Natural killer cell treated with Interleukin-12 subunit alpha and Interleukin-12 subunit beta and Interleukin-15 and Interleukin-18, amount 100 ng/mL, for 72 hours (primary cell): ENCODE measurements around the gene MAML2. TPM values are rescaled to one million over a fixed set of nuclear protein-coding genes. Genes with fewer than 3 reads are reported as not detected.
A peak's percentile ranks its signal among the peaks of the same experiment; 100 is the strongest.

Source experiments
- ATAC-seq, 2 donors: fragments of 150-1000 bp; cut with Tn5 transposase in 1 of 2; sonication (Bioruptor Pico), chemical (Tn5 transposase) in 1 of 2; 2 replicates each; pipeline ENCODE4 v1.10.0; 2021
- DNase-seq: peaks from one replicate; pipeline ENCODE4 v3.0.0; 2022; ENCODE audit warnings: low spot score
- H3K27ac Mint-ChIP-seq, 2 donors: 1 replicate in 1 of 2; 2 replicates in 1 of 2; pipeline ENCODE4 v1.8.0; 2022; ENCODE audit warnings: mixed read lengths in 2 of 2, mild to moderate bottlenecking in 1 of 2, moderate library complexity in 1 of 2
- H3K27me3 Mint-ChIP-seq, 2 donors: 1 replicate in 1 of 2; 2 replicates in 1 of 2; pipeline ENCODE4 v1.8.0; 2022; ENCODE audit warnings: mixed read lengths in 2 of 2
- H3K36me3 Mint-ChIP-seq: one replicate; pipeline ENCODE4 v1.8.0; 2022; ENCODE audit warnings: mixed read lengths
- H3K4me1 Mint-ChIP-seq, 2 donors: 1 replicate in 1 of 2; 2 replicates in 1 of 2; pipeline ENCODE4 v1.8.0; 2022; ENCODE audit warnings: low read depth in 2 of 2, mixed read lengths in 2 of 2, mild to moderate bottlenecking in 1 of 2
- H3K4me3 Mint-ChIP-seq: one replicate; pipeline ENCODE4 v1.8.0; 2022; ENCODE audit warnings: mixed read lengths
- H3K9me3 Mint-ChIP-seq: 2 replicates; pipeline ENCODE4 v1.8.0; 2022; ENCODE audit warnings: mixed read lengths
- total RNA-seq, 2 donors: library from RNA; stranded (reverse); gene quantifications; one replicate each; pipeline ENCODE4 v1.2.3, GENCODE V29; 2022

MAML2 gene
- total RNA-seq, 2 donors from 2014 or later: 15.9 to 21.9 TPM

DNA sequence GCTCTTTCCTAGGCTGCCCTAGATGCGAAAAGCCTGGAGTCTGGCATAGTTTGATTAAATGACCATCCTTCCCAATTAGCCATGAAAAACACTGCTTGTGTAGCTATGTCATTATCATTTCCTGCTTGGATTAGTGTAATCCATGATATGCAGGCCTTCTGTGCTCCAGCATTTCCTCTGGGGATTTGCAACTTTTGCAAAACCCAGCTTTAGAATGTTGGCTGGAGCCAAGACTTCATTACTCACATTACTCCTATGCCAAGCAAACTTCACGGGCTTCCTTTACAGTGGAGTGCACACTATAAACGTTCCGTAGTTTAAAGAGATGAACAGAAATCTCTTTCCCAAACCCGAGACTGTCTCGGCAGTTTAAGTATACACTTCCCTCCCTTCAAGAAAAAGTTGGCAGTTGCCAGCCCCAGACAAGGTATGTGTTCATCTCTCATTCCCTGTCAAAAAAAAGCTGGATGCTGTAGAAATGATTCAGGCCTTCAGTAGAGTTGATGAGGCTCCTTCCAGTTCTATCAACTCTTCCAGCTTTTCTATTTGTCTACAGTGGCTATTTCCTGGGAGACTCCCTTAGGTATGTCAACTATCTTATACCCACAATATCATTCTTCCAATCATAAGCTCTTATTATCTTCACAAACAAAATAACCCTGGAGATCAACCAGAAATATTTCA, 180.0 kb downstream of the MAML2 start:
- no peak overlapping the region for H3K27ac Mint-ChIP-seq
- ATAC-seq (no peak), DNase-seq (no peak)
- H3K4me3 Mint-ChIP-seq: no peak overlapping the region
- peaks cover 24 to 29% of the 10 kb centered on the region in 2 donors for H3K4me1 Mint-ChIP-seq
- H3K9me3 Mint-ChIP-seq: no peaks in the 10 kb centered on the region
- H3K36me3 Mint-ChIP-seq: no peaks in the 10 kb centered on the region
- no peaks in the 10 kb centered on the region for H3K27me3 Mint-ChIP-seq

DNA sequence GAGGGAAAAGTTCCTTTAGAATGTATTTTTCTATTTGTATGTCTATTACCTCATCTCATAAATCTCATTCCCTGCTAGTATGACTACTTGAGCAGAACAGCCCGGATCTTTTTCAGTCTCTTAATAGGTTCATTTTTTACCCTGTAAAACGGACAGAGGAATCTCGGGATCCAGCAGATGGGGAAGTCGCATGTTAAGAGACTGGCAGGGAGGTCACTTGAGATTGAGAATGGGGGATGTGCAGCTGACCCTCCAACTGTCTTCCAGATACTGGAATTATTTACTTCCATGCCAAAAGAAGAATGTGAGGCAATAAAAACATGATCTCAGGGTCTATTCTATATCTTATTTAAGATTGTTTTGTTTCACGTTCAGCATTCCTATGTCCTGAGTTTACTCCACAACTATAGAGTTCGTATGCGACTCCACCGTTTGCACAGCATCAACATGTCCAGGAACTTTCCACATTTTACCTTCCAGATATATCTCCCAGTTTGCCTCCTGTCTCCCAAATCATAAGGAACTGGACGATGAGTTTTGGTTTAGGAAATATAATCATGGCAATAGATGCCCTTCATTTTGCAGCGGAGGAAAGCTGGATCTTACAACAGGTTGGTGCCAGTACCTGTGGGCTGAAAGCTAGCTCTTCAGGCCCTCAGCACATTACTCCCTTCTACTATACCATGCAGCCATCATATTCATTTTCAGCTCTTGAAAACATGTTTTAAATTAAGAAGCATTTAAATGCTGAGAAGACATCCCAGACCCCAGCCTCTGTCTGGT, 181.5 kb downstream of the MAML2 start:
- ATAC-seq (no peak), DNase-seq (no peak)
- peaks cover 26 to 32% of the 10 kb centered on the region in 2 donors for H3K4me1 Mint-ChIP-seq
- H3K9me3 Mint-ChIP-seq: no peaks in the 10 kb centered on the region
- peak overlapping the region in 1 of 2 donors; percentile 60 for H3K27ac Mint-ChIP-seq
- no peak overlapping the region for H3K4me3 Mint-ChIP-seq
- no peaks in the 10 kb centered on the region for H3K36me3 Mint-ChIP-seq
- no peaks in the 10 kb centered on the region for H3K27me3 Mint-ChIP-seq

DNA sequence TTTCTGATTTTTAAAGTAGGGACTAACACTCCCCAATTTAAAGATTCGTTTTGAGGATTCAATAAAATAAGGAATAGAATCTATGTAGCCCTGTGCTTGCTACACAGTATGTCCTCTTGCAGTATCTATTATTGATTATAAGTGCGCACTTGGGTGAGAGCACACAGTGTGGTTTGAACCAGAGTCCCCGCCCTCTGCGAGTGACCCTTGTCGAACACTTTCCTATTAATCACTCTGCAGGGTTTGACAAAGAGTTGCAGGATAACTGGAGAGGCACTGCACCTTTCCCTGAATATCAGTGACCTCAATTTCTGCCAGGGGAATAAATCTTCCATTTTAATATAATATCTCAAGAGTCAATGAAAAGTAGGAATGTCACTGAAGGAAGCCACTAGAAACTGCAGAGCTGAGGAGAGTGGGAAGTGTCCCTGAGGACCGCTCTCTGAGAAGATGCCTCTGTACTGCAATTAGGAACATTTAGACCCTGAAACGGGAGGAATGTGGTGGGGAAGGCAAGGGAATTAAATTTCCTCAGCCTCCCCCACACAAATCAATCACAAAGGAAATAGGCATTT, 182.2 kb downstream of the MAML2 start:
- ATAC-seq (no peak), DNase-seq (no peak)
- Mint-ChIP-seq H3K27ac (peak overlapping the region in 1 of 2 donors; percentile 60), H3K9me3 (no peaks in the 10 kb centered on the region), H3K27me3 (no peaks in the 10 kb centered on the region), H3K36me3 (no peaks in the 10 kb centered on the region), H3K4me3 (no peak overlapping the region), H3K4me1 (peaks cover 26 to 32% of the 10 kb centered on the region in 2 donors)

DNA sequence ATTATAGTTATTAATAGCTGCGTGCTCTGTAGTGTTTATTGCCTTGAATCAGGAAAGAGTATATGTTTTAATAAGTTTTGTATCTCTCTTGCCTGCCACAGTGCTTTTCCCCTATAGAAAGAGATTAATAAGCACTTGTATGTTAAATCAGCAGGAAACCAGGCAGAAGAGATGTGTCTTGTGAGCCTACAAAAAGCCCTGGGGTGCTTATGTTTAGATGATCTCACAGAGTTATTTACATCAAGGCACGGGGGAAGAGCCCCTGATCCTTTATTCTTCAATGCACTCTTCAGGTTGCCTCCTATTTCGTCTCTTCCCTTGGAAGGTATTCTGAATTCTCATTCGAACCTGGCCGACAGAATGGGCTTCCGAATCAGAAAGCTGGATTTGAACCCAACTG, 183.0 kb downstream of the MAML2 start:
- no peak for DNase-seq
- H3K9me3 Mint-ChIP-seq: no peaks in the 10 kb centered on the region
- no peaks in the 10 kb centered on the region for H3K36me3 Mint-ChIP-seq
- no peak overlapping the region for H3K4me3 Mint-ChIP-seq
- H3K27ac Mint-ChIP-seq: peak overlapping the region in 1 of 2 donors; percentile 25
- no peaks in the 10 kb centered on the region for H3K27me3 Mint-ChIP-seq
- peaks cover 29 to 37% of the 10 kb centered on the region in 2 donors for H3K4me1 Mint-ChIP-seq
- ATAC-seq: no peak

DNA sequence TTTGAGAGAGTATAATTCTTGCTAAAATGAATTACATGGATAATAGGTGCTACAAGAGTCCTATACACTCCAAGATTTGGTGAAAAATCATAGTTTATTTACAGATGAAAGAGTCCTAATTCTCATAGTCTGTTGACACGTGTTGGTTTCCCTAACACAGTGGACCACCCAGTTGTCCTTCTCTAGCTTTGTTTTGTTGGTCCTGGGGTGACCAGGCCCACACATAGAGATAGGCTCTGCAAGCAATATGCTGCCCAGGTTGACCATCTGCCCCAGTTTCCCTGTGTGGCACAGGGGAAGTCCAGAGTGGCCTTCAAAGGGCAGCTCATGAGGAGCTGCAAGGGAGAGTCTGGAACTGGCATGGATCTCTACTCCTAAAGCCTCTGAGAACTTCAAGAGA, 184.9 kb downstream of the MAML2 start:
- Mint-ChIP-seq H3K27ac (peak overlapping the region; percentile 94 to 97), H3K4me1 (peaks cover 34 to 38% of the 10 kb centered on the region in 2 donors), H3K36me3 (no peaks in the 10 kb centered on the region), H3K9me3 (no peaks in the 10 kb centered on the region), H3K27me3 (no peaks in the 10 kb centered on the region), H3K4me3 (no peak overlapping the region)
- ATAC-seq (no peak), DNase-seq (no peak)

DNA sequence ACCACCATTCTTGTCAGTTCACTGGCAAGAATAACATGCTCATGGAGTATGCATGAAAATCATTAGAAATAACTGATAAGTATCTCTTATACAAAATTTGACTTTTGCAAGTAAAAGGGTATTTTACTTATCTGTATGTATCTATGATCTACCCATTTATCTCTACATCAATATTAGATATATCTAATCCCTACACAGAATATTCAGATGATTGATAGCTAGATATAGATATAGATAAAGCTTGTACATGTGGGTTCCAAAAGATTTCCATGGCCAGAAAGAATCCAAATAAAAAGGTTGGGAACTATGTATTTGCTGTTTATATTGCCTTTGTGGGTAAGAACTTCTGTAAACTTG, 185.5 kb downstream of the MAML2 start:
- Mint-ChIP-seq H3K27me3 (no peaks in the 10 kb centered on the region), H3K4me3 (peak overlapping the region; percentile 85), H3K4me1 (peaks cover 37 to 38% of the 10 kb centered on the region in 2 donors), H3K36me3 (no peaks in the 10 kb centered on the region), H3K27ac (peak overlapping the region; percentile 94 to 97), H3K9me3 (no peaks in the 10 kb centered on the region)
- DNase-seq (no peak), ATAC-seq (no peak)

DNA sequence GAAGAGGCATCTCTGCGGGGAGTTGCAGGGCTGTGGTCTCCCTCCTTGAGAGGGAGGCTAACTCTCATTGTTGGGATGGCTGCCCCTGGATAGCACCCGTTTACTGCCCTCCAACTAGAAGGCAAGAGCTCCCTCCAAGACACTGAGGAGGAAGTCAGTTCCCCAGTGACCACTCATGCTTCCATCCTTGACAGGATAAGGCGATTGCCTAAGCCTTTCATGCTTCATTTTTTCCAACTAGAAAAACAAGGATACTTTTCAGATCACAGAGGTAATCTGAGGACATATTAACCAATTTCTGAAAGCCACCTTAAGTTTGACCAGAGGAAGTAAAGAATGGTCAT, 186.6 kb downstream of the MAML2 start:
- H3K4me3 Mint-ChIP-seq: peak overlapping the region; percentile 85
- H3K4me1 Mint-ChIP-seq: peaks cover 38% of the 10 kb centered on the region in 2 donors
- peak overlapping the region; percentile 94 to 97 for H3K27ac Mint-ChIP-seq
- no peaks in the 10 kb centered on the region for H3K9me3 Mint-ChIP-seq
- no peaks in the 10 kb centered on the region for H3K27me3 Mint-ChIP-seq
- no peaks in the 10 kb centered on the region for H3K36me3 Mint-ChIP-seq
- no peak for ATAC-seq
- no peak for DNase-seq

DNA sequence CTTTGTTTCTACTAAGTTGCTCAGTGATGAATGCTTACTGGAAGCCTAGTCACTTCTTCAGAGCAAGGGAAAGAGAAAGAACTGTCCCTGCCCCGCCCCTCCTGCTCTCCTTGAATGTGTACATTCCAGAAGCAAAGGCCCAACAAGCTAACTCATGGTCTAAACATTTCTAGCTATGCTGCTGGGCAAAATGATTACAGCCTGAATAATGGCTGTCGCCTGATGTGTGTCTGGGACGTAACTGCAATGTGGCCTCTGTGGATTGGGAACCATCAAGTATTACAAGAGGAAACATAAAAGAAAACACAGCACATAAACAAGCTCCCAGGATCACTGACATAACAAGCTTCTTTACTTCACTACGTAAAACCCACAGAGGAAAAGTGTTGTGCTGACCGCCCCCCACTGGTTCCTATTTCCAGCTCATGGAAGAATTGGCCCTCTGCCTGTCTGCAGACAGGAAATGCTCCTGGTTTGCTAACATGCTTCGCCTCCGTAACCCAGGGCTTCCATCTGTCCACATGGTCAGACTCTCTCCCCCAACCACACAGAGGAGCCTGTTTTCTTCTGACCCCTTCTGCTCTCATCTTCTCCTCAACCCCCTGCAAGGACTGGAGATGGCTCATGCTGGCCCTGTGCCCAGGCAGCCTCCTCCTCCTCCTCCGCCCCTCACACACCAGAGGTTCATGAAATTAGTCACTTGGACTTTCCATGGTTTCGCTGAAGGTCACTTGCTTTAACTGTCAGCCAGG, 187.2 kb downstream of the MAML2 start:
- Mint-ChIP-seq H3K27me3 (no peaks in the 10 kb centered on the region), H3K36me3 (no peaks in the 10 kb centered on the region), H3K4me3 (peak overlapping the region; percentile 85), H3K9me3 (no peaks in the 10 kb centered on the region), H3K4me1 (peaks cover 38% of the 10 kb centered on the region in 2 donors), H3K27ac (peak overlapping the region; percentile 94 to 97)
- ATAC-seq (peak; percentile 87 to 89), DNase-seq (peak; percentile 82)

DNA sequence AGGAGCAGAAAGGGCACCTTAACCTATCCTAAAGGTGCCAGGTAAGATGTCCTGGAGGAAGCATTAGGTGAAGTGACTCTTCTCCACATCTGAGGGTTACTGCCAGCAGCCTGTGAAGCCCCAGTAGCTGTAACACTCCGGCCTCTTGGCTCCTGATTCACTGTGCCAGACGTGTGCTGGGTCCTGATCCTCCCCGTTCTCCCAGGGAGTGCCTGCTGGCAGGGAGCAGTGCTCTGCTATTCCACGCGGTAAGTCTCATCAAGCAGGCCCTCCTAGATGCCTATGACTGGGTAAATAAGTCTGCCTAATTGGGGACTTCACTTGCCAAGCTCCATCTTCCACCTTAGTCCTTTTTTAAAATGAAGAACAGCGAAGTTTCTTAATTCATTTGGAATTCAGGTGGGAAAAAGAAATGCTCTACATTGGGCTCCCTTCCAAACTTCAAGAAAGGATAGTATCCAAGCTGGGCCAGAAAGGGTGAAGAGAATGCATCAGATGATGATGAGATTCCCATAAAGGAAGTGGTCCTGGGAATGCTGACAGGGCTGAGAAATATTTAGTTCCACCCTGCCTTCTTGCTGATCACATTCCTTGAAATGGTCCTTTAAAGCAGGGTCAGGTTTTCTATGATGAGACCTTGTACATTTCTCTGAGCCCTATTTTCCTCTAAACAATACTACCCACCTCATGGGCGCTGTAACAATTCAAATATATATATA, 188.0 kb downstream of the MAML2 start:
- H3K36me3 Mint-ChIP-seq: no peaks in the 10 kb centered on the region
- H3K27me3 Mint-ChIP-seq: no peaks in the 10 kb centered on the region
- no peak overlapping the region for H3K4me3 Mint-ChIP-seq
- no peak for ATAC-seq
- no peak for DNase-seq
- peaks cover 38% of the 10 kb centered on the region in 2 donors for H3K4me1 Mint-ChIP-seq
- no peaks in the 10 kb centered on the region for H3K9me3 Mint-ChIP-seq
- peak overlapping the region in 1 of 2 donors; percentile 94 for H3K27ac Mint-ChIP-seq

DNA sequence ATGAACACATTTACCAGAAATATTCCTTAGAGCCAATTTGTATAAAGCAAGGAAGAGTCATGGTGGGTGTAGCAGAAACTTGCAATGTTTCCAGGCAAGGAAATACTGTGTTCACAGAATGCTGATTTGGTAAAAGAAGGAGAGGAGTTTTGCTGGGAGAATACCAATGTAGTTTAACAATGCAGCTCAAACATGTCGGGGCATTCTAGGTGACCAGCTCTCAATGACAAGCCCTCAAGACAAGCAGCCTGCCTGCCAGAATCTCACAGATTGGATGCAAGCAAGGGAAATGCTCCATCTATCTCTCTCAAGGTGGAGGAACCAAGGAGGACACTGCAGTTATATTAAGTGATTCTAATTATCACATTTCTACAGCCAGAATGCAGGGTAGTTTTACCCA, 190.4 kb downstream of the MAML2 start:
- H3K4me3 Mint-ChIP-seq: no peak overlapping the region
- ATAC-seq (no peak), DNase-seq (no peak)
- no peaks in the 10 kb centered on the region for H3K27me3 Mint-ChIP-seq
- H3K4me1 Mint-ChIP-seq: peaks cover 32 to 33% of the 10 kb centered on the region in 2 donors
- peak overlapping the region in 1 of 2 donors; percentile 18 for H3K27ac Mint-ChIP-seq
- no peaks in the 10 kb centered on the region for H3K36me3 Mint-ChIP-seq
- no peaks in the 10 kb centered on the region for H3K9me3 Mint-ChIP-seq

DNA sequence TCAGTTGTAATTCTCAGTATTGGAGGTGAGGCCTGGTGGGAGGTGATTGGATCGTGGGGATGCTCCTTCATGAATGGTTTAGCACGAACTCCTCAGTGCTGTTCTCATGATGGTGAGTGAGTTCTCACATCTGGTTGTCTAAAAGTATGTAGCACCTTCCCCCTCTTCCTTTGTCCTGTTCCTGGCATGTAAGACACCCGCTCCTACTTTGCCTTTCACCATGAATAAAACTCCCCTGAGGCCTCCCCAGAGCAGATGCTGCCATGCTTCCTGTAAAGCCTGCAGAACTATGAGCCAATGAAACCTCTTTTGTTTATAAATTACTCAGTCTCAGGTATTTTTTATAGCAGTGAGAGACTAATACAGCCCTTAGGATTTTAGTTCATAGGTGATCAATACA, 191.5 kb downstream of the MAML2 start:
- ATAC-seq: no peak
- Mint-ChIP-seq H3K27me3 (no peaks in the 10 kb centered on the region), H3K9me3 (no peaks in the 10 kb centered on the region), H3K4me3 (no peak overlapping the region), H3K36me3 (no peaks in the 10 kb centered on the region), H3K27ac (no peak overlapping the region), H3K4me1 (peaks cover 21 to 22% of the 10 kb centered on the region in 2 donors)
- DNase-seq: no peak

DNA sequence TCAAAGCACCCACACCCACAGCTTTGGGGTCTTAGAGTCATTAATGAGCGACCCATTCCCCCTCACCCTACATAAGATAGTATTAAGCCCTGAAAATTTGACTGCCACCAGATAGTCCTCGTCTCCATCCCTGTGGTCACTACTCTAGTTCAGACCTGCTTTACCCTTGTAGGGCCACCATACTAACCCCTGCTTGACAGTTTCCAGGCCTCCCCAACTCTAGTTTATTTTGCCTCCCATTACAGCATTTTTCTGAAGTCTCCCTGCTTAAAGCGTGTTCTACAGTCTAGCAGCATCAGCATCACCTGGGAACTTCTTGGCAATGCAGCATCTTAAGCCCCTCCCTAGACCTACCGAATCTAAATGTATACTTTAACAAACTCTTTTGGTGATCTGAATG, 192.4 kb downstream of the MAML2 start:
- Mint-ChIP-seq H3K36me3 (no peaks in the 10 kb centered on the region), H3K4me3 (no peak overlapping the region), H3K4me1 (peaks cover 12 to 13% of the 10 kb centered on the region in 2 donors), H3K27ac (no peak overlapping the region), H3K9me3 (no peaks in the 10 kb centered on the region), H3K27me3 (no peaks in the 10 kb centered on the region)
- no peak for DNase-seq
- no peak for ATAC-seq
